Mesenchymal stem cell (in vitro differentiated cells and primary cell): Measurements from ENCODE around the gene ANKRD13D.
A peak's percentile ranks its signal among the peaks of the same experiment; 100 is the strongest.

ENCODE experiments used
- DNase-seq: peaks from one replicate; pipeline ENCODE4 v3.0.0-alpha.2; 2013
- H2AFZ ChIP-seq: one replicate; pipeline ENCODE4 v1.6.1; 2013; ENCODE audit warnings: low read depth, mild to moderate bottlenecking, control low read depth, inconsistent platforms, low read length, moderate library complexity
- H2AK5ac ChIP-seq: 2 replicates; pipeline ENCODE4 v1.6.1; 2013; ENCODE audit warnings: low read length, moderate library complexity, mild to moderate bottlenecking, inconsistent platforms; ENCODE audit not compliant: severe bottlenecking
- H2BK120ac ChIP-seq: one replicate; pipeline ENCODE4 v1.6.1; 2013; ENCODE audit warnings: low read depth, mild to moderate bottlenecking, inconsistent platforms, low read length, moderate library complexity
- H2BK12ac ChIP-seq, 2 experiments: one replicate each; pipeline ENCODE4 v1.6.1; 2013; ENCODE audit warnings: inconsistent platforms in 2 of 2, low read length in 2 of 2, mild to moderate bottlenecking in 2 of 2, moderate library complexity in 2 of 2, control low read depth in 1 of 2
- H2BK15ac ChIP-seq: one replicate; pipeline ENCODE4 v1.6.1; 2013; ENCODE audit warnings: mild to moderate bottlenecking, low read depth, inconsistent platforms; ENCODE audit not compliant: poor library complexity, severe bottlenecking
- H2BK5ac ChIP-seq: 2 replicates; pipeline ENCODE4 v1.6.1; 2013; ENCODE audit warnings: low read depth, mild to moderate bottlenecking, low read length, control low read depth, inconsistent platforms; ENCODE audit not compliant: poor library complexity, severe bottlenecking
- H3K14ac ChIP-seq, 2 experiments: one replicate each; pipeline ENCODE4 v1.6.1; 2013; ENCODE audit warnings: inconsistent platforms in 2 of 2, low read length in 2 of 2, control low read depth in 1 of 2, mild to moderate bottlenecking in 1 of 2, moderate library complexity in 1 of 2
- H3K18ac ChIP-seq, 2 experiments: one replicate each; pipeline ENCODE4 v1.6.1; 2013; ENCODE audit warnings: inconsistent platforms in 2 of 2, low read length in 2 of 2, control low read depth in 1 of 2, low read depth in 1 of 2, mild to moderate bottlenecking in 1 of 2
- H3K23ac ChIP-seq, 2 experiments: one replicate each; pipeline ENCODE4 v1.6.1; 2013; ENCODE audit warnings: inconsistent platforms in 2 of 2, low read length in 2 of 2, mild to moderate bottlenecking in 2 of 2, moderate library complexity in 2 of 2, control low read depth in 1 of 2
- H3K27ac ChIP-seq: 2 replicates; pipeline ENCODE4 v1.5.1; 2013; ENCODE audit warnings: mild to moderate bottlenecking, moderate library complexity, low read length, control low read depth, inconsistent platforms; ENCODE audit not compliant: poor library complexity, severe bottlenecking
- H3K27me3 ChIP-seq, 2 experiments: 2 replicates each; pipeline versions ENCODE4 v1.6.1 to v1.7.0; 2013; ENCODE audit warnings: low read length in 2 of 2, mild to moderate bottlenecking in 2 of 2, moderate library complexity in 2 of 2, control low read depth in 1 of 2, inconsistent platforms in 1 of 2; ENCODE audit not compliant: control insufficient read depth in 1 of 2, insufficient read depth in 1 of 2
- H3K36me3 ChIP-seq, 2 experiments: 2 replicates each; pipeline versions ENCODE4 v1.6.1 to v1.7.0; 2013; ENCODE audit warnings: low read length in 2 of 2, control low read depth in 1 of 2, inconsistent platforms in 1 of 2, low read depth in 1 of 2, mild to moderate bottlenecking in 1 of 2; ENCODE audit not compliant: insufficient read depth in 2 of 2, control insufficient read depth in 1 of 2
- H3K4ac ChIP-seq, 2 experiments: one replicate each; pipeline ENCODE4 v1.6.1; 2013; ENCODE audit warnings: inconsistent platforms in 2 of 2, low read length in 2 of 2, mild to moderate bottlenecking in 2 of 2, moderate library complexity in 2 of 2, control low read depth in 1 of 2, low read depth in 1 of 2
- H3K4me1 ChIP-seq: 2 replicates; pipeline ENCODE4 v1.6.1; 2013; ENCODE audit warnings: low read depth, low read length, control low read depth; ENCODE audit not compliant: control insufficient read depth, insufficient read depth
- H3K4me2 ChIP-seq: 2 replicates; pipeline ENCODE4 v1.6.1; 2013; ENCODE audit warnings: low read length, mild to moderate bottlenecking, inconsistent platforms; ENCODE audit not compliant: poor library complexity, severe bottlenecking
- H3K4me3 ChIP-seq, 2 experiments: 2 replicates each; pipeline versions ENCODE4 v1.5.1 to v1.7.0; 2013; ENCODE audit warnings: low read length in 2 of 2, mild to moderate bottlenecking in 2 of 2, control low read depth in 1 of 2, low read depth in 1 of 2; ENCODE audit not compliant: insufficient read depth in 1 of 2
- H3K79me1 ChIP-seq: replicated peaks from 2 replicates; pipeline ENCODE4 v1.6.1; 2013; ENCODE audit warnings: mild to moderate bottlenecking, control low read depth, low read length, inconsistent platforms; ENCODE audit not compliant: poor library complexity, severe bottlenecking
- H3K9ac ChIP-seq: 2 replicates; pipeline ENCODE4 v1.7.0; 2013; ENCODE audit warnings: mild to moderate bottlenecking, low read length, moderate library complexity
- H3K9me3 ChIP-seq: 2 replicates; pipeline ENCODE4 v1.7.0; 2013; ENCODE audit warnings: mild to moderate bottlenecking, low read length; ENCODE audit not compliant: control insufficient read depth
- H4K8ac ChIP-seq: one replicate; pipeline ENCODE4 v1.6.1; 2013; ENCODE audit warnings: inconsistent platforms, mild to moderate bottlenecking, low read length, moderate library complexity
- H4K91ac ChIP-seq: one replicate; pipeline ENCODE4 v1.6.1; 2013; ENCODE audit warnings: mild to moderate bottlenecking, low read length, inconsistent platforms
- WGBS: methylation state at CpG from one replicate; pipeline ENCODE4 v1.1.7; 2013; ENCODE audit warnings: mixed read lengths; 5-methylcytosine and 5-hydroxymethylcytosine counted together

Gene ANKRD13D

GRCh38 chr11:67323526-67323925 is 34.4 kb downstream of the ANKRD13D start:
- Histone ChIP-seq H3K36me3 (peaks cover 0 to 10% of the 10 kb centered on the region in 2 experiments), H2AK5ac (no peak overlapping the region), H4K8ac (peak overlapping the region; percentile 21), H3K18ac (no peak overlapping the region), H2BK12ac (no peak overlapping the region), H2BK5ac (no peak overlapping the region), H4K91ac (no peak overlapping the region), H3K9ac (no peak overlapping the region), H3K4me1 (no peaks in the 10 kb centered on the region), H2BK15ac (no peak overlapping the region), H3K27me3 (no peaks in the 10 kb centered on the region), H2BK120ac (no peak overlapping the region), H3K79me1 (peaks cover 6% of the 10 kb centered on the region), H3K4me2 (no peak overlapping the region), H3K9me3 (no peaks in the 10 kb centered on the region), H2AFZ (no peak overlapping the region), H3K27ac (no peak overlapping the region), H3K23ac (no peak overlapping the region), H3K4ac (no peak overlapping the region), H3K14ac (no peak overlapping the region), H3K4me3 (no peak overlapping the region)
- 96% methylated on average over 7 of the region's 7 CpGs for WGBS
- DNase-seq, result no peak

DNA sequence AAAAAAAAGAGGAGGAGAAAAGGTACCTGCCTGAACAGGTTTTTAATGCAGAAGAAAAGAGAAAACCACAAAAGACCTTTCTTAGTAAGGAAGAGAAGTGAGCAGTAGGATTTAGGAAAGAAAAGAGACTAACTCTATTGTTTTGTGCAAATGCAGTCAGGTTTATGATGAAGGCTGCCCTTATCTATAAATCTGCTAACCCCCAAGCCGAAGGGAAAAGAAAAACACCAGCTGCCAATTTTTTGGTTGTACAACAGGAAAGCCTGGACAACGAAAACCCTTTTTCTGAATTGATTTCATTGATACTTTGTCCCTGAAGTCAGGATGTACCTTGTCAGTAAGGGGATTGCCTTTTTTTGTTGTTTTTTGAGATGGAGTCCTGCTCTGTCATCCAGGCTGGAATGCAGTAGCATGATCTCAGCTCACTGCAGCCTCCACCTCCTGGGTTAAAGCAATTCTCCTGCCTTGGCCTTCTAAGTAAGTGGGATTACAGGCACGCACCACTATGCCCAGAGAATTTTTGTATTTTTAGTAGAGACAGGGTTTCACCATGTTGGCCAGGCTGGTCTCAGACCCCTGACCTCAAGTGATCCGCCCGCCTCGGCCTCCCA is 43.1 kb downstream of the ANKRD13D start:
- DNase-seq, result no peak

GRCh38 chr11:67337257-67337656 is 48.2 kb downstream of the ANKRD13D start:
- H3K23ac ChIP-seq, result no peak overlapping the region
- H3K9ac ChIP-seq, result no peak overlapping the region
- H2BK120ac ChIP-seq, result no peak overlapping the region
- no peak overlapping the region for H3K14ac ChIP-seq
- H2AFZ ChIP-seq, result no peak overlapping the region
- no peak overlapping the region for H2BK15ac ChIP-seq
- H3K4me3 ChIP-seq, result no peak overlapping the region
- H3K4me2 ChIP-seq, result no peak overlapping the region
- H2BK5ac ChIP-seq, result no peak overlapping the region
- no peak overlapping the region for H3K4ac ChIP-seq
- H3K27me3 ChIP-seq, result no peaks in the 10 kb centered on the region
- no peaks in the 10 kb centered on the region for H3K4me1 ChIP-seq
- H3K27ac ChIP-seq, result no peak overlapping the region
- H2AK5ac ChIP-seq, result no peak overlapping the region
- H2BK12ac ChIP-seq, result no peak overlapping the region
- DNase-seq, result no peak
- no peaks in the 10 kb centered on the region for H3K36me3 ChIP-seq
- H4K8ac ChIP-seq, result no peak overlapping the region
- H3K18ac ChIP-seq, result no peak overlapping the region
- 83% methylated on average over 2 of the region's 3 CpGs for WGBS
- no peaks in the 10 kb centered on the region for H3K79me1 ChIP-seq
- no peak overlapping the region for H4K91ac ChIP-seq
- no peaks in the 10 kb centered on the region for H3K9me3 ChIP-seq

More for the DNA sequence above, 43.1 kb downstream of the ANKRD13D start:
- no peak overlapping the region for H3K14ac ChIP-seq
- no peak overlapping the region for H3K18ac ChIP-seq
- no peaks in the 10 kb centered on the region for H3K27me3 ChIP-seq
- peaks cover 0 to 4% of the 10 kb centered on the region in 2 experiments for H3K36me3 ChIP-seq
- H4K8ac ChIP-seq, result no peak overlapping the region
- H4K91ac ChIP-seq, result no peak overlapping the region
- H3K79me1 ChIP-seq, result no peaks in the 10 kb centered on the region
- no peak overlapping the region for H3K23ac ChIP-seq
- H3K4me3 ChIP-seq, result no peak overlapping the region
- no peak overlapping the region for H3K4me2 ChIP-seq
- no peak overlapping the region for H2AK5ac ChIP-seq
- no peak overlapping the region for H3K9ac ChIP-seq
- H3K27ac ChIP-seq, result no peak overlapping the region
- H3K4me1 ChIP-seq, result no peaks in the 10 kb centered on the region
- H3K4ac ChIP-seq, result no peak overlapping the region
- H2BK120ac ChIP-seq, result no peak overlapping the region
- no peak overlapping the region for H2AFZ ChIP-seq
- no peak overlapping the region for H2BK15ac ChIP-seq
- H2BK12ac ChIP-seq, result no peak overlapping the region
- no peak overlapping the region for H2BK5ac ChIP-seq
- H3K9me3 ChIP-seq, result no peaks in the 10 kb centered on the region
- WGBS, result 94% methylated on average over 6 of the region's 6 CpGs

DNA sequence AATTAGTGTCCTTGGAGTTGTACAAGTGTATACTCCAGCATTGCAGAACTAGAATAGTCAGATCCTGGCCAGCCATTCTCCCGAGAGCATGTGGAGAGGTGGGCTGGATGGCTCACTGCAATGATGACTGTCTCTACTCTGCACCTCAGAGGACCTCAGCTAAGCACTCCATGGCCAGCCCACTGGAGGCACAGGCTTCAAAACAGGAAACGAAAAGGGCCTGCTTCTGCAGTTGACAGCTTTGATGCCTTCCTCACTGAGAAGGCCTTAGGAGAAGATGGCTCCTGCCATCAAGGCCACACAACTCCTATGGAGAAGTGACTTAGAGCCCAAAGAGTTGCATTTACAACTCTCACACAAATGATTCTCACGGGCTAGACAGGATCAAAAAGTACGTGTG is 55.2 kb downstream of the ANKRD13D start:
- Histone ChIP-seq H3K9me3 (no peaks in the 10 kb centered on the region), H2AK5ac (no peak overlapping the region), H3K36me3 (no peaks in the 10 kb centered on the region), H2AFZ (no peak overlapping the region), H3K4me2 (no peak overlapping the region), H3K79me1 (no peaks in the 10 kb centered on the region), H2BK5ac (no peak overlapping the region), H3K27ac (no peak overlapping the region), H4K91ac (no peak overlapping the region), H3K4me3 (no peak overlapping the region), H2BK15ac (no peak overlapping the region), H3K4ac (no peak overlapping the region), H2BK12ac (no peak overlapping the region), H3K9ac (no peak overlapping the region), H3K4me1 (peaks cover 2% of the 10 kb centered on the region), H4K8ac (no peak overlapping the region), H2BK120ac (no peak overlapping the region), H3K14ac (no peak overlapping the region), H3K18ac (no peak overlapping the region), H3K23ac (no peak overlapping the region), H3K27me3 (no peaks in the 10 kb centered on the region)
- 81% methylated on average over 4 of the region's 4 CpGs for WGBS
- DNase-seq, result no peak
